ENCODE data around the gene KNSTRN.

DNA sequence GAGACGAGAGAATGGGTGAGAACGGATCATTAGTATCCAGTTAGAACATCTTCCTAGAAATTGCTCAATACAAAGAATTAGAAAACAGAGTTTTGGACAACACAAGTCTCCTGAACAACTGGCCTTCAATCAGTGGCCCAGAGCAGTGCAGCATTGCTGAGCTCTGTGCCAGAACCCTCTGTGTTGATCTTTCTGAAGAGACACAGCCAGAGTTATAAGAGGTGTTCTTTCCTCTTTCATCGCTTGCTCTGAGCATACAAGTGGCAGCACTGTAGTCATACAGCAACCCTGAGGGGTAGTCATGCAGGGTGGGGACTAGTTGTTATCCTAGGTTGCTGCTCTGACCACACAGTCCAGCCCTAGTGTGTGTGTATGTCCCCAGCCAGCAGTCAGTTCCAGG, 4.0 kb downstream of the KNSTRN start:
- TF ChIP-seq, protein P1, sequence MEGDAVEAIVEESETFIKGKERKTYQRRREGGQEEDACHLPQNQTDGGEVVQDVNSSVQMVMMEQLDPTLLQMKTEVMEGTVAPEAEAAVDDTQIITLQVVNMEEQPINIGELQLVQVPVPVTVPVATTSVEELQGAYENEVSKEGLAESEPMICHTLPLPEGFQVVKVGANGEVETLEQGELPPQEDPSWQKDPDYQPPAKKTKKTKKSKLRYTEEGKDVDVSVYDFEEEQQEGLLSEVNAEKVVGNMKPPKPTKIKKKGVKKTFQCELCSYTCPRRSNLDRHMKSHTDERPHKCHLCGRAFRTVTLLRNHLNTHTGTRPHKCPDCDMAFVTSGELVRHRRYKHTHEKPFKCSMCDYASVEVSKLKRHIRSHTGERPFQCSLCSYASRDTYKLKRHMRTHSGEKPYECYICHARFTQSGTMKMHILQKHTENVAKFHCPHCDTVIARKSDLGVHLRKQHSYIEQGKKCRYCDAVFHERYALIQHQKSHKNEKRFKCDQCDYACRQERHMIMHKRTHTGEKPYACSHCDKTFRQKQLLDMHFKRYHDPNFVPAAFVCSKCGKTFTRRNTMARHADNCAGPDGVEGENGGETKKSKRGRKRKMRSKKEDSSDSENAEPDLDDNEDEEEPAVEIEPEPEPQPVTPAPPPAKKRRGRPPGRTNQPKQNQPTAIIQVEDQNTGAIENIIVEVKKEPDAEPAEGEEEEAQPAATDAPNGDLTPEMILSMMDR (IDR thresholded peaks at IDR 0.05), result no peak
- no peak for TF ChIP-seq EP300 (IDR thresholded peaks at IDR 0.05)
